EL (cell line): ENCODE measurements around the gene DGKE.

Source experiments
- DNase-seq: peaks from one replicate; pipeline ENCODE4 v3.0.0-alpha.2; 2016

The DGKE gene

GRCh38 chr17:56892333-56892732 lies 58.4 kb downstream of the DGKE start:
- DNase-seq = no peak

- no peak for DNase-seq
These were observed 59.6 kb downstream of the DGKE start for GRCh38 chr17:56893503-56893902.

- DNase-seq = no peak
These were observed 61.0 kb downstream of the DGKE start for GRCh38 chr17:56894859-56895455.

- no peak for DNase-seq
These were observed 62.4 kb downstream of the DGKE start for GRCh38 chr17:56896217-56896967.

GRCh38 chr17:56896968-56897359 lies 63.0 kb downstream of the DGKE start:
- DNase-seq = no peak

GRCh38 chr17:56897646-56898424 lies 63.9 kb downstream of the DGKE start:
- DNase-seq = no peak

GRCh38 chr17:56898874-56899273 lies 64.9 kb downstream of the DGKE start:
- no peak for DNase-seq

GRCh38 chr17:56899403-56899802 lies 65.5 kb downstream of the DGKE start:
- DNase-seq = no peak

- DNase-seq = peak; percentile 93
These were observed 68.4 kb downstream of the DGKE start for GRCh38 chr17:56902348-56902747.

GRCh38 chr17:56903560-56903959 lies 69.6 kb downstream of the DGKE start:
- DNase-seq = no peak

- no peak for DNase-seq
These were observed 74.1 kb downstream of the DGKE start for GRCh38 chr17:56908001-56908542.

- no peak for DNase-seq
These were observed 76.0 kb downstream of the DGKE start for GRCh38 chr17:56909742-56910508.

GRCh38 chr17:56910509-56911235 lies 76.7 kb downstream of the DGKE start:
- DNase-seq = no peak

GRCh38 chr17:56912105-56912999 lies 78.4 kb downstream of the DGKE start:
- peak; percentile 41 for DNase-seq

- DNase-seq = no peak
These were observed 79.0 kb downstream of the DGKE start for GRCh38 chr17:56913000-56913311.

- DNase-seq = no peak
These were observed 79.5 kb downstream of the DGKE start for GRCh38 chr17:56913353-56913866.

GRCh38 chr17:56913867-56914580 lies 80.1 kb downstream of the DGKE start, which contains the start of gene TRIM25:
Gene TRIM25 (minus strand): TSS chr17:56914049. CDS start chr17:56913988, 61 bp downstream.
- peak; percentile 93 for DNase-seq

- DNase-seq = no peak
These were observed 80.8 kb downstream of the DGKE start for GRCh38 chr17:56914581-56915273.

GRCh38 chr17:56917559-56918296 lies 83.8 kb downstream of the DGKE start:
- no peak for DNase-seq
